Astrocyte (in vitro differentiated cells and primary cell): ENCODE measurements around the gene LILRA2. TPM values are rescaled to one million over a fixed set of nuclear protein-coding genes. Genes with fewer than 3 reads are reported as not detected.
"Not testable (repeated sequence)": the region's sequence is repeated elsewhere in the genome, so short reads cannot be mapped to it uniquely, and the experiment has no call there.

Source experiments
- DNase-seq: peaks from one replicate; pipeline ENCODE4 v3.0.0-alpha.2; 2010; ENCODE audit warnings: low read depth
- FAIRE-seq: peaks from 2 replicates; lab custom pipeline; 2011; peaks lifted over from hg19 to GRCh38; lab: Jason Lieb, UNC
- H2AFZ ChIP-seq: 2 replicates; pipeline ENCODE4 v1.6.0; 2012; ENCODE audit warnings: low read depth, low read length, inconsistent platforms
- H3K27ac ChIP-seq: 2 replicates; pipeline ENCODE4 v1.5.1; 2011; ENCODE audit warnings: low read depth, low read length, inconsistent platforms
- H3K27me3 ChIP-seq: 2 replicates; pipeline ENCODE4 v1.6.0; 2011; ENCODE audit warnings: low read length, inconsistent platforms; ENCODE audit not compliant: insufficient read depth
- H3K36me3 ChIP-seq: 2 replicates; pipeline ENCODE4 v1.5.1; 2011; ENCODE audit warnings: low read length, inconsistent platforms; ENCODE audit not compliant: insufficient read depth
- H3K4me1 ChIP-seq: 2 replicates; pipeline ENCODE4 v1.5.1; 2011; ENCODE audit warnings: low read length, inconsistent platforms; ENCODE audit not compliant: insufficient read depth
- H3K4me2 ChIP-seq: 2 replicates; pipeline ENCODE4 v1.6.0; 2012; ENCODE audit warnings: low read length, inconsistent platforms
- H3K4me3 ChIP-seq: 2 replicates; pipeline ENCODE4 v1.5.1; 2011; ENCODE audit warnings: low read depth, mild to moderate bottlenecking, low read length, inconsistent platforms; ENCODE audit not compliant: insufficient read depth
- H3K79me2 ChIP-seq: 2 replicates; pipeline ENCODE4 v1.6.0; 2012; ENCODE audit warnings: mild to moderate bottlenecking, low read length, inconsistent platforms; ENCODE audit not compliant: insufficient read depth
- H3K9ac ChIP-seq: 2 replicates; pipeline ENCODE4 v1.6.0; 2012; ENCODE audit warnings: mild to moderate bottlenecking, low read length, inconsistent platforms
- H3K9me3 ChIP-seq: 2 replicates; pipeline ENCODE4 v1.5.1; 2012; ENCODE audit warnings: low read depth, mild to moderate bottlenecking, low read length, inconsistent platforms; ENCODE audit not compliant: insufficient read depth
- H4K20me1 ChIP-seq: 2 replicates; pipeline ENCODE4 v1.6.0; 2012; ENCODE audit warnings: low read length, inconsistent platforms; ENCODE audit not compliant: insufficient read depth
- H3K27ac Mint-ChIP-seq: one replicate; pipeline ENCODE4 v1.8.0; 2021; ENCODE audit warnings: mild to moderate bottlenecking, mixed read lengths; ENCODE audit not compliant: unreplicated experiment
- H3K27me3 Mint-ChIP-seq: one replicate; pipeline ENCODE4 v1.8.0; 2021; ENCODE audit warnings: low read depth, mixed read lengths; ENCODE audit not compliant: unreplicated experiment
- H3K36me3 Mint-ChIP-seq: one replicate; pipeline ENCODE4 v1.8.0; 2021; ENCODE audit warnings: low read depth, mixed read lengths; ENCODE audit not compliant: unreplicated experiment
- H3K4me1 Mint-ChIP-seq: one replicate; pipeline ENCODE4 v1.8.0; 2021; ENCODE audit warnings: low read depth, mixed read lengths; ENCODE audit not compliant: unreplicated experiment
- H3K4me3 Mint-ChIP-seq: one replicate; pipeline ENCODE4 v1.8.0; 2021; ENCODE audit warnings: mild to moderate bottlenecking, moderate library complexity, mixed read lengths; ENCODE audit not compliant: unreplicated experiment
- H3K9me3 Mint-ChIP-seq: one replicate; pipeline ENCODE4 v1.8.0; 2021; ENCODE audit warnings: mild to moderate bottlenecking, mixed read lengths; ENCODE audit not compliant: unreplicated experiment
- CTCF ChIP-seq: IDR thresholded peaks from 2 replicates; pipeline ENCODE4 v1.5.1; 2011; ENCODE audit warnings: low read depth, mild to moderate bottlenecking, inconsistent platforms, low read length, moderate library complexity; ENCODE audit not compliant: insufficient read depth
- EZH2 ChIP-seq: IDR thresholded peaks from 2 replicates; pipeline ENCODE4 v1.6.1; 2012; ENCODE audit warnings: mild to moderate bottlenecking, low read length, inconsistent platforms; ENCODE audit not compliant: insufficient read depth
- total RNA-seq: library from RNA; stranded (reverse); gene quantifications from 2 replicates; pipeline ENCODE4 v1.2.1, GENCODE V29; 2021

LILRA2 gene
- total RNA-seq, 1 donor from 2014 or later, result not detected

- no peak for DNase-seq
- H3K4me3 Mint-ChIP-seq, result no peak overlapping the region
These were observed 2.9 kb downstream of the LILRA2 start for GRCh38 chr19:54576411-54576976.

GRCh38 chr19:54577334-54577733, 3.7 kb downstream of the LILRA2 start:
- Mint-ChIP-seq H3K36me3 (no peaks in the 10 kb centered on the region), H3K27me3 (no peaks in the 10 kb centered on the region), H3K4me3 (no peak overlapping the region), H3K9me3 (peaks cover 16% of the 10 kb centered on the region), H3K27ac (no peak overlapping the region), H3K4me1 (no peaks in the 10 kb centered on the region)
- Histone ChIP-seq H3K36me3 (no peaks in the 10 kb centered on the region), H3K79me2 (no peaks in the 10 kb centered on the region), H4K20me1 (no peaks in the 10 kb centered on the region), H3K4me1 (no peaks in the 10 kb centered on the region), H3K27me3 (no peaks in the 10 kb centered on the region), H2AFZ (no peak overlapping the region), H3K4me3 (no peak overlapping the region), H3K27ac (no peak overlapping the region), H3K9me3 (peaks cover 12% of the 10 kb centered on the region), H3K4me2 (no peak overlapping the region), H3K9ac (no peak overlapping the region)
- TF ChIP-seq CTCF, result no peak
- no peak for TF ChIP-seq EZH2
- DNase-seq, result no peak
- FAIRE-seq, result no peak

More at GRCh38 chr19:54576411-54576976, 2.9 kb downstream of the LILRA2 start:
- Histone ChIP-seq H3K79me2 (no peaks in the 10 kb centered on the region), H3K9ac (no peak overlapping the region), H3K27ac (no peak overlapping the region), H3K9me3 (peaks cover 12% of the 10 kb centered on the region), H4K20me1 (no peaks in the 10 kb centered on the region), H3K27me3 (no peaks in the 10 kb centered on the region), H2AFZ (no peak overlapping the region), H3K4me1 (no peaks in the 10 kb centered on the region), H3K36me3 (no peaks in the 10 kb centered on the region), H3K4me2 (no peak overlapping the region), H3K4me3 (no peak overlapping the region)
- Mint-ChIP-seq H3K27me3 (no peaks in the 10 kb centered on the region), H3K36me3 (no peaks in the 10 kb centered on the region), H3K27ac (no peak overlapping the region), H3K9me3 (peaks cover 20% of the 10 kb centered on the region), H3K4me1 (no peaks in the 10 kb centered on the region)
- TF ChIP-seq CTCF, result no peak
- no peak for TF ChIP-seq EZH2
- no peak for FAIRE-seq

- H3K4me1 Mint-ChIP-seq, H3K27me3 Mint-ChIP-seq, H3K9ac ChIP-seq, FAIRE-seq, H3K36me3 Mint-ChIP-seq, H3K4me3 Mint-ChIP-seq, H3K4me3 ChIP-seq, H3K27ac Mint-ChIP-seq, H2AFZ ChIP-seq, H3K79me2 ChIP-seq, DNase-seq, H3K4me2 ChIP-seq, H3K36me3 ChIP-seq, H3K4me1 ChIP-seq, H3K27me3 ChIP-seq, H3K27ac ChIP-seq, H4K20me1 ChIP-seq: not testable (repeated sequence)
- H3K9me3 Mint-ChIP-seq, result peaks cover 16% of the 10 kb centered on the region
- peaks cover 12% of the 10 kb centered on the region for H3K9me3 ChIP-seq
These were observed 4.7 kb downstream of the LILRA2 start for GRCh38 chr19:54578268-54578667.
